Activated CD4-positive, alpha-beta memory T cell treated with anti-CD3 and anti-CD28 coated beads, Interleukin-2, amount 10 ng/mL, durations not matched to agents 7 days and 5 days (primary cell): Measurements from ENCODE around the gene TGFB1I1. TPM values are rescaled to one million over a fixed set of nuclear protein-coding genes. Genes with fewer than 3 reads are reported as not detected.

ENCODE experiments used
- CTCF ChIA-PET: fragments of 350-600 bp; sonication (Branson Sonifier 250); formaldehyde crosslinking; loops from one replicate; lab custom pipeline; 2021; ENCODE audit warnings: antibody characterized with exemption, inconsistent platforms; lab: Charles Lee
- POLR2A ChIA-PET: fragments of 350-600 bp; sonication (Branson Sonifier 250); formaldehyde crosslinking; loops from one replicate; lab custom pipeline; 2021; ENCODE audit warnings: antibody characterized with exemption; lab: Charles Lee
- DNase-seq: peaks from one replicate; pipeline ENCODE4 v3.0.0-alpha.2; 2020
- H3K27ac Mint-ChIP-seq: one replicate; pipeline ENCODE4 v1.8.0; 2021; ENCODE audit warnings: mild to moderate bottlenecking, mixed read lengths
- H3K27me3 Mint-ChIP-seq: one replicate; pipeline ENCODE4 v1.8.0; 2021; ENCODE audit warnings: mixed read lengths
- H3K36me3 Mint-ChIP-seq: one replicate; pipeline ENCODE4 v1.8.0; 2021; ENCODE audit warnings: low read depth, mixed read lengths
- H3K4me1 Mint-ChIP-seq: one replicate; pipeline ENCODE4 v1.8.0; 2021; ENCODE audit warnings: mixed read lengths
- H3K4me3 Mint-ChIP-seq: one replicate; pipeline ENCODE4 v1.8.0; 2021; ENCODE audit warnings: mild to moderate bottlenecking, mixed read lengths
- H3K9me3 Mint-ChIP-seq: one replicate; pipeline ENCODE4 v1.8.0; 2021; ENCODE audit warnings: mixed read lengths
- total RNA-seq, 2 experiments: library from RNA; stranded (reverse); gene quantifications; one replicate each; pipeline ENCODE4 v1.2.3, GENCODE V29; 2021

Gene TGFB1I1
- total RNA-seq, 2 experiments from 2014 or later: 0.25 to 0.38 TPM

DNA sequence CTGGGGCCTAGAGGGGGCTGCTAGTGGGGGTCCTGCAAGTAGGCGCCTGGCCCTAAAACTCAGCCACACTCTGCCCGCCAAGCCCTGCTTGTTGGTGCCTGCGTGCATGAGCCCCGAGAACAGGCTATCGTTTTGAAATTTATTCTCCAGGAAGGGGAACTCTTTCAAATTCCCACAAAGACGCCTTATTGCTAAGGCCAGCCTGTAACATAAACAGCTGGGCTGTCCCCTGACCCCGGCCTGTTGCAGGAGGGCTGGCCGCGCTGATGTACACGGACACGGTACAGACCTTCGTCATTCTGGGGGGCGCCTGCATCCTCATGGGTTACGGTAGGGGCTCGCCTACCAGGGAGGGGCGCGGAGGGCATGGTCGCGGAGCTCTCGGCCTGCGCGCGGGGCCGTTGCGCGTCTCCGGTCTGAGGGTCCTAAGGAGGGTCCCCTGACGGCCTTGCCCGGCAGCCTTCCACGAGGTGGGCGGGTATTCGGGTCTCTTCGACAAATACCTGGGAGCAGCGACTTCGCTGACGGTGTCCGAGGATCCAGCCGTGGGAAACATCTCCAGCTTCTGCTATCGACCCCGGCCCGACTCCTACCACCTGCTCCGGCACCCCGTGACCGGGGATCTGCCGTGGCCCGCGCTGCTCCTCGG lies 15.2 kb downstream of the TGFB1I1 start:
- Mint-ChIP-seq H3K36me3 (peaks cover 5% of the 10 kb centered on the region), H3K9me3 (no peaks in the 10 kb centered on the region), H3K4me3 (peak overlapping the region; percentile 80), H3K27me3 (peaks cover 12% of the 10 kb centered on the region), H3K4me1 (peaks cover 12% of the 10 kb centered on the region), H3K27ac (no peak overlapping the region)
- ChIA-PET POLR2A (interaction anchor here (0.9 to 4.2 kb wide), 6 partner anchors 11 to 29 kb away, joined by 3 to 19 read pairs (median 4); partner anchors contain the start of genes ARMC5 and RUSF1), CTCF (interaction anchor here (1.2 to 1.8 kb wide), 2 partner anchors 27 to 381 kb away, joined by 3 to 10 read pairs; no protein-coding TSS in a partner anchor)
- DNase-seq: no peak

DNA sequence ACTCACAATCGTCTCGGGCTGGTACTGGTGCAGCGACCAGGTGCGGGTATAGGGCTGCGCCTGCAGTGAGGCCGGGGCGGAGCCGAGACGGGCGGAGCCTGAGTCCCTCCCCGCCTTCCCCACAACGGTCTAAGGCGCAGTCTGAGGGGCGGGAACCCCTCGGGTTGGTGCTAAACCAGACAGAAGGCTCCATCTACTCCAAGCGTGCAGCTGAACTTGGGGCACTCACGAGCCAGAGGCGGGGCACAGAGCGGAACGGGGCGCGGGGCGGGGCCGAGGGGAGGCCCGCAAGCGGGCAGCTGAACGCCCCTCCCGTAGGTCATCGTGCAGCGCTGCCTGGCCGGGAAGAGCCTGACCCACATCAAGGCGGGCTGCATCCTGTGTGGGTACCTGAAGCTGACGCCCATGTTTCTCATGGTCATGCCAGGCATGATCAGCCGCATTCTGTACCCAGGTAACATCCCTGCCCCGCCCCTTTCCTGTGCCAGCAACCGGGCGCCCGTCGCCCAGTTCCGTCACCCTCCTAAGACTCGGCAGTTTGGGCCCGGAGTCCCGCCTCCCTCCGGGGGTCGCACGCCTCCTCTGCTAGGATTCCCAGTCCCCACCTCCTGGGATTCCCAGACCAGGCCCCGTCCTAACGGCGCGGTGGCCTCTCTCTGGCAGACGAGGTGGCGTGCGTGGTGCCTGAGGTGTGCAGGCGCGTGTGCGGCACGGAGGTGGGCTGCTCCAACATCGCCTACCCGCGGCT lies 15.9 kb downstream of the TGFB1I1 start:
- peaks cover 12% of the 10 kb centered on the region for H3K4me1 Mint-ChIP-seq
- ChIA-PET POLR2A (interaction anchor here (0.9 to 4.2 kb wide), 7 partner anchors 11 to 30 kb away, joined by 3 to 19 read pairs (median 4); partner anchors contain the start of genes ARMC5 and RUSF1), CTCF (interaction anchor here (1.2 to 1.8 kb wide), 2 partner anchors 27 to 381 kb away, joined by 3 to 10 read pairs; no protein-coding TSS in a partner anchor)
- H3K9me3 Mint-ChIP-seq: no peaks in the 10 kb centered on the region
- peak; percentile 66 for DNase-seq
- H3K36me3 Mint-ChIP-seq: peaks cover 5% of the 10 kb centered on the region
- H3K27me3 Mint-ChIP-seq: peaks cover 7% of the 10 kb centered on the region
- peak overlapping the region; percentile 80 for H3K4me3 Mint-ChIP-seq
- no peak overlapping the region for H3K27ac Mint-ChIP-seq

DNA sequence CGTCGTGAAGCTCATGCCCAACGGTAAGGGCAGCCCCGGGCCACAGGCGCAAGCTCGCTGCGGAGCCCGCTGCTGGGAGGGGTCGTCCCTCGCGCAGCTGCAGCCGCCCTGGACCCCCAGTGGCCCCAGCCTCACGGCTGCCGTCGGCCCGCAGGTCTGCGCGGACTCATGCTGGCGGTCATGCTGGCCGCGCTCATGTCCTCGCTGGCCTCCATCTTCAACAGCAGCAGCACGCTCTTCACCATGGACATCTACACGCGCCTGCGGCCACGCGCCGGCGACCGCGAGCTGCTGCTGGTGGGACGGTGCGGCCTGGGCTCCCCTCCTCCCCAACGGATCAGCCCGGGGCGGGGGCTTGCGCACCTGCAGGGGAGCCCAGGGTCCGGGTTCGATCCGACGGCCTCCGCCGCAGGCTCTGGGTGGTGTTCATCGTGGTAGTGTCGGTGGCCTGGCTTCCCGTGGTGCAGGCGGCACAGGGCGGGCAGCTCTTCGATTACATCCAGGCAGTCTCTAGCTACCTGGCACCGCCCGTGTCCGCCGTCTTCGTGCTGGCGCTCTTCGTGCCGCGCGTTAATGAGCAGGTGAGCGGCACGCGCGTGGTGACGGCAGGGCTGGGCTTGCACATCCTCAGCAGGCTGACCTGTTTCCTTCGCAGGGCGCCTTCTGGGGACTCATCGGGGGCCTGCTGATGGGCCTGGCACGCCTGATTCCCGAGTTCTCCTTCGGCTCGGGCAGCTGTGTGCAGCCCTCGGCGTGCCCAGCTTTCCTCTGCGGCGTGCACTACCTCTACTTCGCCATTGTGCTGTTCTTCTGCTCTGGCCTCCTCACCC lies 16.7 kb downstream of the TGFB1I1 start:
- Mint-ChIP-seq H3K4me1 (peaks cover 12% of the 10 kb centered on the region), H3K9me3 (no peaks in the 10 kb centered on the region), H3K36me3 (peaks cover 11% of the 10 kb centered on the region), H3K4me3 (no peak overlapping the region), H3K27me3 (peaks cover 7% of the 10 kb centered on the region), H3K27ac (no peak overlapping the region)
- POLR2A ChIA-PET: interaction anchor here (0.9 to 4.2 kb wide), 5 partner anchors 9 to 29 kb away, joined by 3 to 19 read pairs (median 10); partner anchors contain the start of gene RUSF1
- DNase-seq: no peak
- CTCF ChIA-PET: interaction anchor here (1.8 kb wide), 1 partner anchor 28 kb away, joined by 10 read pairs; no protein-coding TSS in a partner anchor

DNA sequence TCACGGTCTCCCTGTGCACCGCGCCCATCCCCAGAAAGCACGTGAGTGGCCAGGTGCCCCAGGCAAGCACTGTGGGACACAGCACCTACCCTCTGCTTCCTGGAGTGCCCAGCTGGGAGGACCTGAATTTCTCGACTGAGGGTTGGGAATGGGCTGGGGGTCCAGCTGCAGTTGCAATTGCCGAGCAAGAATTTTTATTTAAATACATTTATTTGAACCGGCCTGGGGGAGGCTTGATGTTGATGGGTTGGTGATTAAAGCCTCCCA lies 17.3 kb downstream of the TGFB1I1 start:
- Mint-ChIP-seq H3K9me3 (no peaks in the 10 kb centered on the region), H3K27me3 (peaks cover 7% of the 10 kb centered on the region), H3K27ac (no peak overlapping the region), H3K36me3 (peaks cover 11% of the 10 kb centered on the region), H3K4me1 (peaks cover 12% of the 10 kb centered on the region), H3K4me3 (no peak overlapping the region)
- CTCF ChIA-PET: no interaction called here
- no peak for DNase-seq
- POLR2A ChIA-PET: interaction anchor here (1.0 to 4.2 kb wide), 4 partner anchors 10 to 29 kb away, joined by 3 to 19 read pairs (median 6); partner anchors contain the start of gene RUSF1

DNA sequence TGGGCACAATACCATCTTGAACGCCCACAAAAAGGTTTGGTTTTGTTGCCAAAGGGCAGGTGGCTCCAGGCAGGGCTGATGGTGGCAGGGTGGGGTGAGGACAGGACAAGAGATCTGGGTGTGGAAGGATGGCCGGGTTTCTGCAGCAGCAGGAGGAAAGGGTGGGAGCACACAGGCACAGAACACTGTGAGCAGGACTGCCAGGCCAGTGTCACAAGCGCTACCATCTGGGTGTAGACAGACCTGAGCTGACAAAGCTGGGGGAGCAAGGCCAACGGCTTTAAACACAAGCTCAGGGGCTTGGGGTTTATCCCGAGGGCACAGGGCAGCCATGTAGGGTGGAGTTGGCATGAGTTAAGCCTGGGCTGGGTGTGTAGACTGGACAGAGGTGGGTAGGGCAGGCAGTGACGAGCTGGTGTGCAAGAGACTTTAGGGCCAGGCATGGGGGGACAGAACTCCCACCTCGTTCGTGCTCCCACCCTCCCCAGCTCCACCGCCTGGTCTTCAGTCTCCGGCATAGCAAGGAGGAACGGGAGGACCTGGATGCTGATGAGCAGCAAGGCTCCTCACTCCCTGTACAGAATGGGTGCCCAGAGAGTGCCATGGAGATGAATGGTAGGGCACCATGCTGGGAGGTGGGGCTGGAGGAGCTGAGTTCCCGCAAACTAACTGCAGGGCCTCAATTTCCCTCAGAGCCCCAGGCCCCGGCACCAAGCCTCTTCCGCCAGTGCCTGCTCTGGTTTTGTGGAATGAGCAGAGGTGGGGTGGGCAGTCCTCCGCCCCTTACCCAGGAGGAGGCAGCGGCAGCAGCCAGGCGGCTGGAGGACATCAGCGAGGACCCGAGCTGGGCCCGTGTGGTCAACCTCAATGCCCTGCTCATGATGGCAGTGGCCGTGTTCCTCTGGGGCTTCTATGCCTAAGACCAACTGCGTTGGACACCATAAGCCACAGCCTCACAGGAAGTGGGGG lies 17.9 kb downstream of the TGFB1I1 start:
- peak overlapping the region; percentile 5 for H3K4me3 Mint-ChIP-seq

DNA sequence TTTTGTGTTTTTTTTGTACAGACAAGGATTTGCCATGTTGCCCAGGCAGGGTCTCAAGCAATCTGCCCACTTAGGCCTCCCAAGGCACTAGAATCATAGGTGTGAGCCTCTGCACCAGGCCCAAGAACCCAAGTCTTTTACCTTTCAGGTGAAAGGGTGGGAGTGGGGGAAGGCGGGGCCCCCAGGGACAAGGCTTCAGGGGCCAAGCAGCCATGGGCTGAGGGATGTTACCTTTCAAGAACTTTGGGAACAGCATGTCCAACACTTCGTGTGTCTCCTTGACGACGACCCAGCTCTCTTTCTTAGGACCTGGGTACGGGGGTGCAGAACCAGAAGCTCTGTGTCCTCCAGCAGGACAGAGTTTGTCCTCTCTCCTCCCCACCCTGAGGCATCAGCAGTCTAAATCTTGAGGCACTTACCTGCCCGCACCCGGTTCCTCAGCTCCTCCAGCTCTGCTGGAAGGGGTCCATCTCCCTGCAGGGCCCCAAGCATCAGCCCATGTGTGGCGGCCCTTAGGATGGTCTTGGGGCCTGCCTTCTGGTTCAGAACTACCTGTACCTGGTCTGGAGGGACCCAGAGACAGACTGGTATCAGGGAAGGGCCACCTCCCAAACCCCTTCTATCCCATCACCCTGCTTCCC lies 19.9 kb downstream of the TGFB1I1 start:
- Mint-ChIP-seq H3K27ac (no peak overlapping the region), H3K9me3 (no peaks in the 10 kb centered on the region), H3K4me1 (peaks cover 7% of the 10 kb centered on the region), H3K36me3 (peaks cover 11% of the 10 kb centered on the region), H3K27me3 (no peaks in the 10 kb centered on the region), H3K4me3 (no peak overlapping the region)
- ChIA-PET CTCF (interaction anchor here (1.2 to 1.4 kb wide), 2 partner anchors 11 to 377 kb away, joined by 4 to 7 read pairs; no protein-coding TSS in a partner anchor), POLR2A (interaction anchor here (3.4 kb wide), 1 partner anchor 16 kb away, joined by 10 read pairs; the partner anchor contains the start of gene RUSF1)
- no peak for DNase-seq

More for the DNA sequence above, 17.9 kb downstream of the TGFB1I1 start:
- POLR2A ChIA-PET: interaction anchor here (1.0 to 3.4 kb wide), 4 partner anchors 10 to 30 kb away, joined by 3 to 10 read pairs (median 3); partner anchors contain the start of gene RUSF1
- H3K4me1 Mint-ChIP-seq: peaks cover 12% of the 10 kb centered on the region
- peaks cover 7% of the 10 kb centered on the region for H3K27me3 Mint-ChIP-seq
- CTCF ChIA-PET: interaction anchor here (0.6 to 1.2 kb wide), 2 partner anchors 35 to 272 kb away, joined by 3 read pairs; no protein-coding TSS in a partner anchor
- H3K9me3 Mint-ChIP-seq: no peaks in the 10 kb centered on the region
- peaks cover 11% of the 10 kb centered on the region for H3K36me3 Mint-ChIP-seq
- no peak overlapping the region for H3K27ac Mint-ChIP-seq
- no peak for DNase-seq

DNA sequence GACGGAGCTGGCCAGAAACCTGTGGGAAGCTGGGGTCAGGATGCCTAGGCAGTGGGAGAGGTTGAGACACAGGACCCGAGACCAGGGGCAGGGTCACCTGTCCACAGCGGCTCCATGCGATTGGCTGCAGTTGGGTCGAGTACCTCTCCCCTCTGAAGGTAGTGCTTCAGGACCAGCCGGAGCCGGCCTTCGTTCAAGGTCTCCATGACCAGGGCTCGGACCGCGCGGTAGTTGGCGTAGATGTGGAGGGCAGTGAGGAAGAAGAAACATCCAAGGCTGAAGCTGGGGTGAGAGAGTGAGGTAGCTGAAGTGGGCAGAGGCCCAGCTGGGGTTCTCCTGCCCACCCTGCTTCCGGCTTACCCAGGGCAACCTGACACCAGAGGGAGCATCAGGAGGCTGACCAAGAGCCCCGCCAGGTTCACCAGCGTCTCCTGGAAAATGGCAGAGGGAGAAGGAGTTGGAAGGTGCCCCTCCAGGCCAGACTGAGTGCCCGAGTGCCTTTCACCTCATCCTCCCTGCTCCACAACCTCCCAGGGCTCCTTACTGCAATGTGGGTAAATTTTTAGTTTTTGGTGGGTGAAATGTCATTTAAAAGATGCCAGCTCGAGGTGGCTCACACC lies 21.7 kb downstream of the TGFB1I1 start:
- DNase-seq: no peak
- Mint-ChIP-seq H3K9me3 (no peaks in the 10 kb centered on the region), H3K4me3 (no peak overlapping the region), H3K36me3 (peaks cover 17% of the 10 kb centered on the region), H3K27me3 (no peaks in the 10 kb centered on the region), H3K4me1 (no peaks in the 10 kb centered on the region), H3K27ac (no peak overlapping the region)
- CTCF ChIA-PET: no interaction called here
- POLR2A ChIA-PET: no interaction called here

DNA sequence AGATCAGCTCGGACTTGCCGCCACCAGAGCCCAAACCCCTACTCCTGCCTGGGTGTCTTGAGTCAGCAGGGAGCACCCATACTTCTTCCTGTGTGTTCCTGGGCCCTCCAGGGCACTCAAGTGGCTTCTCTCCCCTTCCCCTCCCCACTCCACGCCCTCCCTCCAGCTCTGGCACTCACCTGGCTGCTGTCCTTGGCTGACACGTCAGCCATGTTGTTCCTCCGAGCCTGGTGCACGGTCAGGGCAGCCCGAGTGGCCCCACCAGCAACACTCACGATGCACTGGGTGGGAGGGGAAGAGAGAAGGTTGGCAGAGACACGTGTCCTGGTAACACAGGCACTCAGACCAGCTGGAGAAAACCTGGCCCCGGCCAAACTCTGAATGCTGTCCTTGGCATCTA lies 24.7 kb downstream of the TGFB1I1 start:
- Mint-ChIP-seq H3K27ac (no peak overlapping the region), H3K4me3 (no peak overlapping the region), H3K9me3 (no peaks in the 10 kb centered on the region), H3K27me3 (no peaks in the 10 kb centered on the region), H3K36me3 (peaks cover 17% of the 10 kb centered on the region), H3K4me1 (no peaks in the 10 kb centered on the region)
- ChIA-PET CTCF (no interaction called here), POLR2A (interaction anchor here (0.9 to 1.4 kb wide), 2 partner anchors 10 to 12 kb away, joined by 3 read pairs; partner anchors contain the start of gene RUSF1)
- DNase-seq: no peak

DNA sequence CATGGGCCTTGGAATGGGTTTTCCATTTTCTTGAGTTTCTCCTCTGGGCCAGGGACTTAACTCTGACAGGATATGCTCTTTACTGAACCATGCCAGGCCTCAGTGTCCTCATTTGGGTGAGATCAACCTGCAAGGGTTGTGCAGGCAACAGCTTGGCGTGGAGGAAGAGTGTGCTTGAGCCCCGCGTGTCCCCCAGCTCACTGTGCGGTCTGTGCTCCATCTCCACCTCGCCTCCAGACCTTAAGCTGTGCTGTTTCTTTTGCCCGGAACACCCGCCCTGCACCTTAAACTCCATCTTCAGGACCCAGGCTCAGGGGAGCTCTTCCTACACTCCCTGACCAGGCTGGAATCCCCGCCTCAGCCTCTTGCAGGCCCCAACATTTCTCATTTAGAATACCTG lies 26.5 kb downstream of the TGFB1I1 start:
- Mint-ChIP-seq H3K36me3 (peaks cover 18% of the 10 kb centered on the region), H3K27ac (no peak overlapping the region), H3K4me1 (no peaks in the 10 kb centered on the region), H3K27me3 (no peaks in the 10 kb centered on the region), H3K9me3 (no peaks in the 10 kb centered on the region), H3K4me3 (no peak overlapping the region)
- DNase-seq: no peak
- ChIA-PET POLR2A (no interaction called here), CTCF (no interaction called here)

DNA sequence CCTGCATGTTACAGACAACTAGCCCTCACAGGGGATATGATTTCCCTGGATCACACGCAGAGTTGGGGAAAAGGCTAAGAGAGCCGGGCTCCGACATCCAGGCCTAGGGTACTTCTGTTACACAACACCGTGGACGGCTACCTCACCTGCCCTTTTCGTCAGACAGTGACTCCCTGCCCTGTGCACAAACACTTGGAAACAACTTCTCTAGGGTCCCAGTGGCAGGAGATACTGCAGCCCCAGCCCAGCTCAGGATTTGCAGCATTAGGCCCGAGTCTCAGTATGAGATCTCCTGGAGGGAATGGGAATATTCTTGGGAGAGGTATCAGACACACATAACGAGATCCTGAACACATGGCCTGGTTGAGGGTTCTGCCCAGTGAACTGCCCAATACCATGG lies 28.0 kb downstream of the TGFB1I1 start:
- POLR2A ChIA-PET: interaction anchor here (1.7 kb wide), 1 partner anchor 13 kb away, joined by 5 read pairs; no protein-coding TSS in a partner anchor
- peaks cover 17% of the 10 kb centered on the region for H3K36me3 Mint-ChIP-seq
- CTCF ChIA-PET: no interaction called here

More for the DNA sequence above, 28.0 kb downstream of the TGFB1I1 start:
- H3K27me3 Mint-ChIP-seq: no peaks in the 10 kb centered on the region
- no peak overlapping the region for H3K4me3 Mint-ChIP-seq
- no peak overlapping the region for H3K27ac Mint-ChIP-seq
- DNase-seq: no peak
- H3K9me3 Mint-ChIP-seq: no peaks in the 10 kb centered on the region
- H3K4me1 Mint-ChIP-seq: peaks cover 8% of the 10 kb centered on the region
